ENCODE measurements around the gene SH3RF1.
"Not testable (repeated sequence)": the region's sequence is repeated elsewhere in the genome, so short reads cannot be mapped to it uniquely, and the experiment has no call there.

Gene SH3RF1

DNA sequence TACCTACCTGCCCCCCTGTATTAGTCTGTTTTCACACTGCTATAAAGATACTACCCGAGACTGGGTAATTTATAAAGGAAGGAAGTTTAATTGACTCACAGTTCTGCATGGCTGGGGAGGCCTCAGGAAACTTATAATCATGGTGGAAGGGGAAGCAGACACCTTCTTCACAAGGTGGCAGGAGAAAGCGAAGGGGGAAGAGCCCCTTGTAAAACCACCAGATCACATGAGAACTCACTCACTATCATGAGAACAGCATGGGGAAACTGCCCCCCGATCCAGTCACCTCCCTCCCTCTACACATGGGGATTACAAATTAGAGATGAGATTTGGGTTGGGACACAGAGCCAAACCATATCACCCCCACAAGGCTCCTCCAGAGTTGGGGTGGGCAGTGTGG, 17.2 kb upstream of the SH3RF1 start:
- DNase-seq (ENCODE audit: low spot score); H3K27ac Mint-ChIP-seq; H3K9me3 Mint-ChIP-seq; H3K36me3 Mint-ChIP-seq (ENCODE audit: low read depth); H3K27me3 Mint-ChIP-seq (ENCODE audit: low read depth); H3K4me3 Mint-ChIP-seq; H3K4me1 Mint-ChIP-seq (ENCODE audit: low read depth): not testable (repeated sequence)

DNA sequence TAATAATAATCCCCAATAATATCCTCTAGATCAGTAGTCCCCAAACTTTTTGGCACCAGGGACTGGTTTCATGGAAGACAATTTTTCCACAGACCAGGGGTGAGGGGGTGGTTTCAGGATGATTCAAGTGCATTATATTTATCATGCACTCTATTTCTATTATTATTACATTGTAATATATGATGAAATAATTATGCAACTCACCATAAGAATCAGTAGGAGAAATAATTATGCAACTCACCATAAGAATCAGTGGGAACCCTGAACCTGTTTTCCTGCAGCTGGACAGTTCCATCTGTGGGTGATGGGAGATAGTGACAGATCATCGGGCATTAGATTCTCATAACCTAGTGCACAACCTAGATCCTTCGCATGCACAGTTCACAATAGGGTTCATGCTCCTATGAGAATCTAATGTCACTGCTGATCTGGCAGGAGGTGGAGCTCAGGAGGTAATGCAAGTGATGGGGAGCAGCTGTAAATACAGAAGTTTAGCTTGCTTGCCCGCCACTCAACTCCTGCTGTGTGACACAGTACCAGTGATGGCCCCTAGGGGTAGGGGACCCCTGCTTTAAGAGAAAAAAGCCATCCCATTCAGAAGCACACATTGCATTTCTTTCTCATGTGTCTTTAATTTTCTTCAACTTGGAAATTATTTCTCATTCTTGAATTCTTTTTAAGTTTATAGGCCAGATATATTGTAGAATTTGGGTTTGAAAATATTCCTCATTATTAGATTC, 16.0 kb upstream of the SH3RF1 start:
- Mint-ChIP-seq H3K36me3 (ENCODE audit: low read depth) (no peaks in the 10 kb centered on the region), H3K27me3 (ENCODE audit: low read depth) (peaks cover 1% of the 10 kb centered on the region), H3K4me1 (ENCODE audit: low read depth) (no peaks in the 10 kb centered on the region), H3K9me3 (no peaks in the 10 kb centered on the region), H3K4me3 (no peak overlapping the region), H3K27ac (no peak overlapping the region)
- DNase-seq (ENCODE audit: low spot score), result no peak

DNA sequence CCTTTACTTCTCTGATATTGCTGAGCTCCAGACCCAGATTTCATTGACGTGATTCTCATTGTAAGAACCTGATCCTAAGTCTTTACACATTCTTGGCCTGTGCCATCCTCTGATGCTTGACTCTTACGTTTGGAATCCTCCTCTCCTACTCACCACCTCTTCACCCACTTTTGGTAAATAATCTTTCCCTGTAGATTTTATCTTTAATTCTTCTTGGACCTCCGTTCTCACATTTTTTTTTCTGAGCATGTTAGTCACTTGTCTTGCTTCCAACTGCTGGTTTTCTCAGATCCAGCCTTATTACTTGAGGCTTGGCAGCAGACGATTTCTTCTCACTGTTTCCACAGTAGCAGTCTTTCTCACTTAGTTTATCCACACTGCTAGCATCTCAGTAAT, 12.4 kb upstream of the SH3RF1 start:
- no peak for DNase-seq (ENCODE audit: low spot score)
- no peaks in the 10 kb centered on the region for H3K4me1 Mint-ChIP-seq (ENCODE audit: low read depth)
- H3K4me3 Mint-ChIP-seq, result no peak overlapping the region
- peaks cover 8% of the 10 kb centered on the region for H3K27me3 Mint-ChIP-seq (ENCODE audit: low read depth)
- H3K27ac Mint-ChIP-seq, result no peak overlapping the region
- no peaks in the 10 kb centered on the region for H3K9me3 Mint-ChIP-seq
- no peaks in the 10 kb centered on the region for H3K36me3 Mint-ChIP-seq (ENCODE audit: low read depth)

- no peaks in the 10 kb centered on the region for H3K36me3 Mint-ChIP-seq (ENCODE audit: low read depth)
- DNase-seq (ENCODE audit: low spot score), result no peak
- H3K4me1 Mint-ChIP-seq (ENCODE audit: low read depth), result no peaks in the 10 kb centered on the region
- no peak overlapping the region for H3K4me3 Mint-ChIP-seq
- H3K9me3 Mint-ChIP-seq, result no peaks in the 10 kb centered on the region
- no peak overlapping the region for H3K27ac Mint-ChIP-seq
- peaks cover 8% of the 10 kb centered on the region for H3K27me3 Mint-ChIP-seq (ENCODE audit: low read depth)
Measured at GRCh38 chr4:169282429-169283113, 11.8 kb upstream of the SH3RF1 start.

DNA sequence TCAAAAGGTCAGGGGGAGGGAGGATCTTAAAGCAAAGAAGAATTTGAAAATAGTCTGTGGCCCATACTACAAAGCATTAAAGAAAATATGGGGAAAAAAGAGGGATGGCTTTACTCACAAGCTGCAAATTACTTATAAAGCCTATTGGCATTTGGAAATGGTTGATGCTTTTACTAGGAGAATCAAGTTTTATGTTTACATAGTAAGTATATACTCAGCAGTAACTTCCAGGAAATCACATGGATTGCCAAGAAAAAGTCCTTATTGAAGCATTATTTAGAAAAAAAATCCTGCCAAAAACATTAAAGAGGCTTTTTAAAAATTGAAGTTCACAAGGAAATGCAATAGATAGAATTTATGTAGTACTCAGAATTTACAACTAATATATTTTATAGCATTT, 8.4 kb upstream of the SH3RF1 start:
- no peak for DNase-seq (ENCODE audit: low spot score)
- Mint-ChIP-seq H3K27me3 (ENCODE audit: low read depth) (peaks cover 33% of the 10 kb centered on the region), H3K4me1 (ENCODE audit: low read depth) (peaks cover 6% of the 10 kb centered on the region), H3K27ac (no peak overlapping the region), H3K4me3 (no peak overlapping the region), H3K36me3 (ENCODE audit: low read depth) (no peaks in the 10 kb centered on the region), H3K9me3 (no peaks in the 10 kb centered on the region)

GRCh38 chr4:169278624-169279023, 7.9 kb upstream of the SH3RF1 start:
- DNase-seq (ENCODE audit: low spot score), result no peak
- H3K27me3 Mint-ChIP-seq (ENCODE audit: low read depth), result peaks cover 37% of the 10 kb centered on the region
- H3K9me3 Mint-ChIP-seq, result no peaks in the 10 kb centered on the region
- H3K27ac Mint-ChIP-seq, result no peak overlapping the region
- H3K4me1 Mint-ChIP-seq (ENCODE audit: low read depth), result peaks cover 8% of the 10 kb centered on the region
- no peaks in the 10 kb centered on the region for H3K36me3 Mint-ChIP-seq (ENCODE audit: low read depth)
- H3K4me3 Mint-ChIP-seq, result no peak overlapping the region

DNA sequence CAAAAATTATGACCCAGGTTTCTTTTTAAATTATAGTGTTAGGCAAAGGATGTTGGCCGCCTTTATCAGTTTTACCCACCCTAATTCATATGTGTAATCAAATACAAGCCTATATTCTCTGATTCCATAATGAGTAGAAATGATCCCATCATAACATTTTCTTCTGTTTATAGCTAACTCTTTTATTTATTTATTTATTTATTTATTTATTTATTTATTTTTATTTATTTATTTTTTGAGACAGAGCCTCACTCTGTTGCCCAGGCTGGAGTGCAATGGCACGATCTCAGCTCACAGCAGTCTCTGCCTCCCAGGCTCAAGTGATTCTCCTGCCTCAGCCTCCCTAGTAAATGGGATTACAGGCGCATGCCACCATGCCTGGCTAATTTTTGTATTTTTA, 7.1 kb upstream of the SH3RF1 start:
- H3K4me1 Mint-ChIP-seq (ENCODE audit: low read depth); H3K9me3 Mint-ChIP-seq; H3K4me3 Mint-ChIP-seq; DNase-seq (ENCODE audit: low spot score); H3K36me3 Mint-ChIP-seq (ENCODE audit: low read depth); H3K27ac Mint-ChIP-seq: not testable (repeated sequence)
- peaks cover 45% of the 10 kb centered on the region for H3K27me3 Mint-ChIP-seq (ENCODE audit: low read depth)

GRCh38 chr4:169275180-169275579, 4.4 kb upstream of the SH3RF1 start:
- Mint-ChIP-seq H3K36me3 (ENCODE audit: low read depth) (no peaks in the 10 kb centered on the region), H3K9me3 (no peaks in the 10 kb centered on the region), H3K4me3 (no peak overlapping the region), H3K4me1 (ENCODE audit: low read depth) (peaks cover 13% of the 10 kb centered on the region), H3K27me3 (ENCODE audit: low read depth) (peaks cover 64% of the 10 kb centered on the region), H3K27ac (no peak overlapping the region)
- no peak for DNase-seq (ENCODE audit: low spot score)

- Mint-ChIP-seq H3K27me3 (ENCODE audit: low read depth) (peaks cover 73% of the 10 kb centered on the region), H3K36me3 (ENCODE audit: low read depth) (no peaks in the 10 kb centered on the region), H3K27ac (no peak overlapping the region), H3K4me1 (ENCODE audit: low read depth) (peaks cover 16% of the 10 kb centered on the region), H3K4me3 (no peak overlapping the region), H3K9me3 (no peaks in the 10 kb centered on the region)
- DNase-seq (ENCODE audit: low spot score), result no peak
Measured at GRCh38 chr4:169274033-169274432, 3.3 kb upstream of the SH3RF1 start.

GRCh38 chr4:169272265-169272886, 1.6 kb upstream of the SH3RF1 start:
- Mint-ChIP-seq H3K36me3 (ENCODE audit: low read depth) (no peaks in the 10 kb centered on the region), H3K9me3 (no peaks in the 10 kb centered on the region), H3K4me3 (no peak overlapping the region), H3K27me3 (ENCODE audit: low read depth) (peaks cover 74% of the 10 kb centered on the region), H3K4me1 (ENCODE audit: low read depth) (peaks cover 16% of the 10 kb centered on the region), H3K27ac (no peak overlapping the region)
- no peak for DNase-seq (ENCODE audit: low spot score)

GRCh38 chr4:169271692-169272007, 894 bp upstream of the SH3RF1 start:
- no peak for DNase-seq (ENCODE audit: low spot score)
- peak overlapping the region; percentile 41 for H3K4me3 Mint-ChIP-seq
- H3K36me3 Mint-ChIP-seq (ENCODE audit: low read depth), result no peaks in the 10 kb centered on the region
- H3K9me3 Mint-ChIP-seq, result no peaks in the 10 kb centered on the region
- peaks cover 16% of the 10 kb centered on the region for H3K4me1 Mint-ChIP-seq (ENCODE audit: low read depth)
- no peak overlapping the region for H3K27ac Mint-ChIP-seq
- peaks cover 71% of the 10 kb centered on the region for H3K27me3 Mint-ChIP-seq (ENCODE audit: low read depth)

- Mint-ChIP-seq H3K27ac (no peak overlapping the region), H3K36me3 (ENCODE audit: low read depth) (no peaks in the 10 kb centered on the region)
- peak; percentile 16 for DNase-seq (ENCODE audit: low spot score)
Measured at GRCh38 chr4:169269916-169270809, 593 bp downstream of the SH3RF1 start.

DNA sequence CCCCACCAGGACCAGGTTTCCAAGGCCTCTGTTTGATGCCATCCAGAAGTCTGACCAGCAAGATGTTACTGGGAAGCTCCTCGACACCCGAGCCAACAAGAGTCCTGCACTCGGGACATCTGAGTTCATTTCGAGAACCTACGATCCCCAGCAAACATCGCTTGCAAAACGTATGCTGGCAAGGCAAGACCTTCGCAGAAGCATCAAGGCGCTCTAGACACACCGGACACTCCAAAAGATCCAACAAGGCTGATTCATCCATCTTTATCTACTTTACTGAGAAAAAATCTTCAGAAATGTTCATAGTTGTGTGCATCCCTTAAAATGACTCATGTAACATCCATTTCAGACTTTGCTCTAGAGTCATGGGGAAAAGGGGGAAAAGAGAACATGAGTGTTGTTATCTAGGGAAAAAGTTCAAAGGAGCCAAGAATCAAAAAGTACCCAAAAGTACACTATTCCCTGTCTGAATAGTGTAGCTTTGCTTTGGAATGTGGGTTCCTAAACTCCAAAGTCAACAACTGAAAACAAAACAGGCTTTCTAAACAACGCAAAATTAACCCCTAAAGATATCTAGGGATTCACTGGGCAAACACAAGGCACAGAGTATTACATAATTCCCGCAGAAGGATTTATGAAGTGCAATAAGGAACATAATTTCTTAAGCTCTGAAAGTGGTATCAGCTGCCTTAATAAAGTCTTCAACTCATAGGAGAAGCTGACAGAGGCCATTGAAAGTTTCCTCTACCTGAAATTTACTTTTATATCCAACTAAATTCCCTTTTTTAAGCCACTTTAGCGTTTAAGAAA, 1.6 kb downstream of the SH3RF1 start:
- peaks cover 10% of the 10 kb centered on the region for H3K4me1 Mint-ChIP-seq (ENCODE audit: low read depth)
- no peaks in the 10 kb centered on the region for H3K9me3 Mint-ChIP-seq
- no peaks in the 10 kb centered on the region for H3K36me3 Mint-ChIP-seq (ENCODE audit: low read depth)
- no peak for DNase-seq (ENCODE audit: low spot score)
- H3K27me3 Mint-ChIP-seq (ENCODE audit: low read depth), result peaks cover 56% of the 10 kb centered on the region
- H3K27ac Mint-ChIP-seq, result no peak overlapping the region
- no peak overlapping the region for H3K4me3 Mint-ChIP-seq

More at GRCh38 chr4:169269916-169270809, 593 bp downstream of the SH3RF1 start:
- H3K4me1 Mint-ChIP-seq (ENCODE audit: low read depth), result peaks cover 16% of the 10 kb centered on the region
- H3K4me3 Mint-ChIP-seq, result peak overlapping the region; percentile 81
- H3K27me3 Mint-ChIP-seq (ENCODE audit: low read depth), result peaks cover 60% of the 10 kb centered on the region
- no peaks in the 10 kb centered on the region for H3K9me3 Mint-ChIP-seq

Measured in T-helper 2 cell treated with Interferon-gamma antibody and Interleukin-4, amounts not matched to agents 5 μg/mL and 100 μg/mL, for 36 hours (primary cell).